Putamen (tissue), 1 donor: Measurements from ENCODE around the gene ACSBG1.

ENCODE experiments used
- DNase-seq: peaks from one replicate; pipeline ENCODE4 v3.0.0-alpha.2; 2016; ENCODE audit warnings: low spot score

The ACSBG1 gene

GRCh38 chr15:78130466-78131294 is 103.7 kb downstream of the ACSBG1 start:
- DNase-seq: no peak

GRCh38 chr15:78129751-78130287 is 104.5 kb downstream of the ACSBG1 start:
- DNase-seq: no peak

- DNase-seq: no peak
Observed at GRCh38 chr15:78129077-78129750, 105.2 kb downstream of the ACSBG1 start.

- no peak for DNase-seq
Observed at GRCh38 chr15:78127882-78128281, 106.5 kb downstream of the ACSBG1 start.

GRCh38 chr15:78125267-78125666 is 109.1 kb downstream of the ACSBG1 start:
- DNase-seq: no peak

- DNase-seq: no peak
Observed at GRCh38 chr15:78120523-78120922, 113.8 kb downstream of the ACSBG1 start.
